Raji (cell line): ENCODE results near the gene TSPOAP1.

ENCODE experiments used
- POLR2A ChIP-seq: IDR thresholded peaks from 2 replicates; pipeline ENCODE4 v1.6.1; 2011; ENCODE audit warnings: low read depth, low read length, control low read depth; ENCODE audit not compliant: insufficient read depth

TSPOAP1 gene

DNA sequence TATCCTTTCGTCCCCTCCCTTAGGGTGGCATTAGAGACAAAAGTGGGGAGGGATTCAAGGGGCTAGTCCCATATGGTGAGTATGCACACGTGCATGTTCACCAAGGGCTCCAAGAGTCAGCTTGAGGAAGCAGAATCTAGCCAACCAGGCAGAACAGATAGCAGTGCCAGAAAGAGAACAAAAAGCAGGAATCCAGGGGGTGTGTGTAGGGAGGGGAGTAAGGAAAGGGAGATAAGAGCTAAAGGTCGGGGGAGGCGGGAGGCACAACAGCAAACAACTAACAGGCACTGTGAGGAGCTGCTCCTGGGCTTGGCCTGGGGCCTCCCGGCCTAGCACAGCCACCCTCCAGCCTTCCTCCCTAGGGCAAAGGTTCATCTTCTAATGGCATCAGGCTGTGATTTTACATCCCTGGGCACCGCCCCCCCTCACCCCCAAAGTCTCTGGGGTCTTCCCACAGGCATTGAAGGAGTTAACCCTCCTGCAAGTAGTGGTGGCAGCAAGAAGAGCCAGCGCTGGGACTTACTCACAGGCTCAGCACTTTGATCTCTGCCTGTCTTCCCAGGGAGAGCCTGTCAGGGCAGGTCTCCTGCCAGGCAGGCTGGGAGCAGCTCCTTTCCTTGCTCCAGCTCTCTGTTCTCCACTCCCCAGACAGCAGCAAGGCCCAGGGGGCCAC is 35.8 kb upstream of the TSPOAP1 start:
- no peak for TF ChIP-seq POLR2A

DNA sequence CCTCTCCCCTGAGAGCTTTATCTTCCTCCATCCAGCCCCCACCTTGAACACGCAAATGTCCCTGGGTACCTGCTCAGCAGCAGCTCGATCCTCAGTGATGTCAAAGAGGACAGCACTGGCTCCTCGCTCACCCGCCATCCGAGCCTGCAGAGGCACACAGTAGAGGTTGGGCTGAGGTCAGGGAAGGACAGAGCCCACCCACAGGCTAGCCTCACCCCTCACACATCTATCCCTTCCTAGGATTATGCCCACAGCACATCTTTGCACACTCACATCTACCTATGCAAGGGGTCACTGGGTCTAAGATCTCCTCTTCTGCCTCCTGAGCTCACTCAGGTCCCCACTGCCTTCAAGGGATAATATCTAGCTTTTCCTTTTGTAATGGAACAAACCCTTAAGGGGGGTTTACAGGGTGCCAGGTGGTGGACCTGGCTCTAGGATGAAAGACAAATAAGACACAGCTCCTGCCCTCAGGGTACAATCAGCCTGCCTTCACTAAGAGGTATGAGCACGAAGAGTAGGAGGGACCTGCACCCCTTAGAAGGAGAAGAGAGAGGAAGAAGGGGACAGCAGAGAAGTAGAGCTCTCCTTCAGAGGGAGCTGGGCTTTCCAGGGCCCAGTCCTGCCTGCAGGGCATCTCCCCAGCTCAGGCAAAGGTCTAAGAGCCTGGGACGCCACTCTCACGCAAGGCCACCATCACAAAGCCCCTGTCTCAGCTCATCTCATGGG is 35.0 kb upstream of the TSPOAP1 start:
- TF ChIP-seq POLR2A: no peak

DNA sequence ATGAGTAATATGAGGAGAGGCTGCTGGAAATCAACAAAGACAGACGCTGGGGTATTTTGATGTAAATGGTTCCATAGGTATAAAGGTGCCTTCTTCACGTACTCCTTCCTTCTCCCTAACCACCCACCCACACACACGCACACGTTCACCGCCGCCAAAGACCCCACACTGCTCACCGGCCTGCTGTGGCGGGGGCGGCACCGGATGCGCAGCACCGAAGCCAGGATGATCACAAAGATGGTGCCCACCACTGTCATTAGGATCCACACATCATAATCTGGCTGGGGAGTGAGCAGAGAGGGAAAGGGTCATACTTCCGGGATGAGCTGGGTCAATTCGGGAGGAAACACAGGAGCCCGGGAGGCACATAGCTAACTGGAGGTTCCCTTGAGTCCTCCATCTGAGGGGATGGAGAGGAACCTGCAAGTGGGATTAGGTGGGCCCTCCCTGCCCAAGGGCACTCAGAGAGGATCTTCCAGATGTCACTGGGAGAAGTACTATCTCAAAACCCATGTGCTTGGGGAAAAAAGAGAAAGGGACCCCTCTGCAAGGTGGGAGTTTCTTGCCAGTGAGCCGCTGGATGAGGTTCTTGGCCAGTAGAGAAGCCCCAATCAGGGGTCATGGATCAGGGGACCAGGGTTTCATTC is 33.9 kb upstream of the TSPOAP1 start:
- no peak for TF ChIP-seq POLR2A

DNA sequence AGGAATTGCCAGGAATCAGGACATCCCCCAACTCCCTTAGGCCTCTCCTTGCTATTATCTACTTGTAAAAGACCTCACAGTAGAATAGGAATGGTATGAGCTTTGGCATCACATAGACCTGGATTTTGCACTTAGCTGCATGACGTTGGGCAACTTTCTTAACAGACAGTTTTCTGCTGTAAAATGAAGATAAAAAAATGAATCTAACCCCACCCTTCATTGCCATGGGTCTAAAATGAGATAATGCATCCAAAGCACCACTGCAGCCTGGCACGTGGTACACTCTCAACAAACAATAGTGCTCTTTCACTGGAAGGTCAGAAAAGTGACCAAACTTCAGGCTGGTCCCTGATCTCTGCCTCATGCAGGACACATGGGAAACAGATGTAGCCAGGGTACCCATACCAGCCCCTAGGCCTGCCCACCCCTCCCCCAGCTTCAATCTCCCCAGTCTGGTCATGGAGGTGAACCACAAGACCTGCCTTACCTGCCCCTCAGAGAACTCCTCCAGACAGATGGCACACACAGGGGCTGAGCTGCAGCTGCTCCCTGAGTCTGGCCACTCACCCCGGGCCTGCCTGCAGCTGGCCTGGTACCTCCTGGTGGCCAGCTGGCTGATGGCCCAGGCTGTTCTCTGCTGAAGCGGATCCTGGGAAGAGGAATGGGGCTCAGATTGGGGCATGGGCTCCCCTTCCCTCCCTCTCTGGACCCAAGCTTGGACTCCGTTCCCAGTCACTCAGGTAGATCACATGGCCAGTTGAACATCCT is 31.9 kb upstream of the TSPOAP1 start:
- no peak for TF ChIP-seq POLR2A

DNA sequence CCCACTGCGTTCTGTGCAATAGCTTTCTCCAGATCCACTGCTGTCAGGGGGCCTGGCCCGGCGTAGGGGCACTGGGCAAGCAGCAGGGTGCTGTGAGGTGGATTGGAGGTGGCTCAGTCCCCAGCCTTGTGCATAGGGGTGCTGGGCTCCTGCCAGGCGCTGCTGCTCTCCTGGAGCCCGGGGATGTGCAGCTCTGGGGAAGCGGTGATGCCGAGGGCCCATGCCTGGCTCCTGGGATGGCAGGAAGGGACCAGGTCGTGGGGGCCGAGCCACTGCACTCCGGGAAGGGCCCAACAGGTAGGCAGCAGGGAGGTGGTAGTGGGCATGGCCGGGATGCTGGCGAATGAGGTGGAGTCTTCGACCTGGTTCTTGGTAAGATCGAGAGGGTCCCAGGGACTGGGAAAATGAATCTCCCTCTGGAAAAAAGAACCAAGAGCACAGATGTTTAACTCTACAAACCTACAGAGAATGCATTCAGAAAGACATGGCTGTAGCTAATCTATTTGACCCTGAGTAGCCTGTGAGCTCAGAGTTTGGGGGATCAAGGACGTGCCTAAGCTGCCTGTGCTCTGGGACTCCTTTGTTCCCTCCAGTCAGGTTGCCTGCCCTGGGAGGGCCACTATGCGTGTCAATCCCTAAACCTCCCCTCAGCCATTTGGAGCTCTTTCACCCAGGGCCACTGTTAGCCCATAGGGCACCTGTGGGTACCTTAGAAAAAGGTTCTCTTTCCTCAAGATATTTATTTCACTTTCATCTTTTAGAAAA is 30.0 kb upstream of the TSPOAP1 start:
- TF ChIP-seq POLR2A: no peak

DNA sequence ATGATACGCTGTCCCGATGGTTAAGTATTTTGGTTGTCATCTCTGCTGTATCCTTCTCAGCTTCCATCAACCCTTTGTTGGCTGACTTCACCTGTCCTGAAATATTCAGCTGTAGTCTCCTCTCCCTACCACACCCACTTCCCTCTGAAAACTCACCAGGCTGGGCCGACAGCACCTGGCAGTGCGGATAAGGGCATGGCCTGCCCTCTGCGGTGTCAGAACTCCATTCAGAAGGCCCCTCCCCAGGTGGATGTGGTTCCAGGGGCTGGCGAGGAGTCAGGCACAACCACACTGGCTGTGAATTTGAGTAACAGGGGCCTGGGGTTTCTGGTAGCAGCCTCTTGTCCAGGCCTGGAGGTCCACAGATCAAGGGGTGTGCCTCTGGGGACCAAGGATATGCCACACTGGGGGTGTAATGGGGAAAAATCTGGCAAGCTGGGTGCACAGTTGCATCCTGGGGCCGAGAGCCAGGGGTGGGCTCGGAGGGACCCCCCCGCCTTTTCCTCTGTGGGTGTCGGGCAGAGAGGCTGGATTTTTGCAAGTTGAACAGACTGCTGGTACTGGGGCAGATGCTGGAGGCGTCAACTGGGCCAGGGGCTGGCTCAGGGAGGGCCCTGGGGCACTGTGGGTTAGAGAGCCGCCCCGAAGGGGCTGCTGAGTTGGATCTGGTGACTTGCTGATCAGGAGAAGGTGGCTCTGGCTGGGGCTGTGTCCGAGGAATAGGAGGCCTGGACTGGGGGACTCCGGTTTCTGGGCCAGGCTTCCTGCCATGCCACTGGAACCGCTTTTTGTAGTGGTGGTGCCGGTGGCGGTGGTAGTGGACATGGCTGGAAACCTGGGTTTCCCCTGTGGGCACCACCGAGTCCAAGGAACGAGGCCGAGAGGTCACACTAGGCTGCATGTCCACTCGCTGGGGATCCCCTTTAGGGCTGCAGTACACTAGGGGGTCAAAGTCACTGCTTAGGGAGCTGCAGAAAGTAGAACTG is 29.0 kb upstream of the TSPOAP1 start:
- TF ChIP-seq POLR2A: no peak

DNA sequence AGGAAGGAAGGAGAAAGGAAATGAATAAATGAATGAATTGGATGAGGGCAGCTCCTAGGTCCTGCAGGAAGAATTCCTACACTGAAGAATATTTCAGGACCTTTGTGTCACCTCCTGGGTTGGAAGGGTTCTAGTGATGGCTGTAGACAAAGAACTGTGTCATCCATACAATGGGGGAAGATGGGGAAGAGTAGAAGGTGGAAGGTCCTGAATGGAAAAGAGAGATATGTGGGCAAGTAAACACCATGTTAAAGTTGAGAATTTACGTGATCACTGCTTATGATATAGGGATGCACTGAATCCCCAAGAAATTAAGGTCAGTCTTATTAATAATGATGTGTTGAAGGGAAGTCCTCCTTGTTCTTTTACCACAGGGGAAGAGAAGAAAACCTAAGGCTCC is 27.6 kb upstream of the TSPOAP1 start:
- no peak for TF ChIP-seq POLR2A

DNA sequence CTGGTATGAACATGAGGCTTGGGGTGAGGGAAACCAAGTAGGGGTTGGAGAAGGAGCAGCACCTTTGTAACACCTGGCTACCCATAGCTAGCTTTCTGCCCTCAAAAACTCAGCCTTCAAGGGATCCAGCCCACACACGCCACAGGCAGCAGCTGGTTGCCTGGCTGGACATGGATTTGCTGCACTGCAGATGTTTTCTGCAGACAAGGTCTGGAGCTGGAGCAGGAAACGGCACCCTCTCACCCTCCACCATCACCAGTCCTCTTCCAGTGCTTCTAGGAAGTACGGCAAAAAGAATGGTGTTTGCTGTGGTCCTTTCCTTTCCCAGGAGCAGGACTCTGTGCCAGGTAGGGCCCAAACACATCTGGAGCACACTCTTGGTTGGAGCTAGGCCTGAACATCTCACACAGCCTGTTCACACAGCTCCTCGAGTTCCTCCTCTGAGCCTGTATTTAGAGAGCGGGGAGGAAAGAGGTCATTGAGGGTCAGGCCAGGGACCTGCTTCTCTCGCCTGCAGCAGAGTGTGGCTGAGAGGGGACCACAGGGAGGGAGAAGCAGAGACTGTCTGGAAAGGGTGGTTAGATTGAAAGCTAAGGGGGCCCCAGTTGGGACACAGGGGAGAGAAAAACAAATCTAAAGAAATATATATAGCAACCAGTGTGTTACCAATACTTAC is 26.1 kb upstream of the TSPOAP1 start:
- TF ChIP-seq POLR2A: no peak

DNA sequence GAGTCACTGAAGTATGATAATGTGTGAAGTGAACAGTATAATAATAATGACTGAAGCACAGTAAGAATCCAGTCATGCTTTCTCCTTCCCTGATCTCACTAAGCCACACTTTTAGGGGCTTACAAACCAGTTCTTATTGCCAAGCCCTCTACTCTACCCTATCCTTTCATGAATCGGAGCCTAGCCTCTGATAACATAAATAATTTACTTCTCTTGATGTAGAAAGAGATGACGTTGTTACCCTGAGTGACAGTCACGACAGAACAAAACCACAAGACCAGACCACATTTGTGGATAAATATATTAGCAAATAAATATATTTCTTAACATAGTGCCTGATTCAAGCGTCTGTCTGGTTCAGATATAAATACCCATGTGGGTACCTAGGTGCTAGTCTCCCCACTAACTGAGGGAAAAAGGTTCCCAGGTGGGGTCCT is 24.8 kb upstream of the TSPOAP1 start:
- no peak for TF ChIP-seq POLR2A

DNA sequence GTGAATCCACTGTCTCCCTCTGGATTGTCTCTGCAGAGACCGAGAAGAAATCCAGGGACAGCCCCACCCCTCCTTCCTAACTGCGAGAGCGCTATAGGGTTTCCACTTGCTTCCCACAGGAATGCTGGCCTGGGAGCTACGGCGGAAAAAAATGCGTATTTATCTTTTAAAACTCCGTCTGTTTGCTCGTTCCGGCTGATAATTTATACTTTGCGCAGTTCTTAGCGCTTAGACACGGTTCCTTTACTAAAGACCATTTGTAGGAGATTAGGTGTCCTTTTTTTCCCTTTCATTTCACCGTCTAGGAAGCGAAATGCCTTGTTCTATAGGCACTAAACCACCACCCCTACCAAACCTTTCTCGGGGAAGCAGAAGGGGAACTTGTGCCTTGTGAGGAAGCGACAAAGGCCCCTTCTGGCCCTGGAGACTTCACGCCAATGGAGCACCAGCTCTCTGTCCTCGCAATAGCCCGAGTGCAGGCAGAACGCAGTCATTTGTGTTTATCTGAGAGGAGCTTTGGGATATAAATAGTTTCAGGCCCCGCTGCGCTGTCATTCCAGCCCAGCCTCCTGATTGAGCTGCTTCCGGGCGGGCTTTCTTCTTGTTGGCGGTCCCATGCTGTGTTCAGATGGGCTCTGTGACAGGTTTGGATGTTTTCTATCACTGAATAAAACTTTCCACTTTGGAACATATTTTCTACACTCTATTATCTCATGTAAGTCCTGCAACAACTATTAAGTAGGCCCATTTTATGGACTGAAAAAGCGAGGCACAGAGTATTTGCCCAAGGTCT is 24.2 kb upstream of the TSPOAP1 start:
- TF ChIP-seq POLR2A: no peak

DNA sequence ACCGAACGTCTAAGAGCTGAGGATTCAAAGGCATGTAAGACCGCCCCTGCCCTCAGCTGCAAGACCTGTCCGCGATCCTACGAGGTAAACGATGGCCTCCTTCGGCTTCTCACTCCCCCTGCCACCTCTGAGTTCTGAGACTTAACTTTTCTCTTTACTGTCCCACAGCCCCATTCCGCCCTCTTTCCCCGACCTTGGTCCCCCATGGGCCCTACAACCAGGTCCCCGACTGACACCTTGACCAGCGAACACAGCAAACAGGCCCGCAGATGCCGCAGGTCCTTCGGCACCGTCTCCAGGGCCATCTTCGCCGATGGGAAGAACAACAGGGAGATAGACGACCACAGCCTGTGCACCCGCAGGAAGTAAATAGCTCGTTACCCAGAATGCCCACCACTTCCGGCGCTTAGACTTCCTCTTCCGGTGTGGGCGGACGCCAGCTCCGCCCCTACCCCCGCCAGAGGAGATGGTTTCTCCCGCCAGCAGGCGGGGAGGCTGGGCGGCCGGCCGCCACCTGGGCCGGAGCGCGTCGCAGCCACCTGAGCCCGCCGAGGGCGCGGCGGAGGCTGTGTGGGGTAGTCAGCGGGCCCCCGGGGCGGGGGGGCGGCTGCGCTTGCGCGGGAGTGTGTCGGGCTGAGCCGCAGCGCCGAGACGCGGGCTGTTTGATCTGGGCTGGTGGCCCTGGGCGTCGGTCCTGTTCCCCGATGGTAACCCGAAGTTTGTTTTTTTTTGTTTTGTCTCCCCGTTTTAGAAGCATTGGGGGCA is 23.4 kb upstream of the TSPOAP1 start, which contains the start of gene SUPT4H1:
Gene SUPT4H1, minus strand, starts transcription at position 371 of the 765 bp plus-strand sequence. Its CDS starts 66 bp downstream, at position 305.
- TF ChIP-seq POLR2A: peak; percentile 75
